ENCODE data around the gene RNASE7. TPM values are rescaled to one million over a fixed set of nuclear protein-coding genes. Genes with fewer than 3 reads are reported as not detected.
"Not testable (repeated sequence)": the region's sequence is repeated elsewhere in the genome, so short reads cannot be mapped to it uniquely, and the experiment has no call there.

RNASE7 gene, protein sequence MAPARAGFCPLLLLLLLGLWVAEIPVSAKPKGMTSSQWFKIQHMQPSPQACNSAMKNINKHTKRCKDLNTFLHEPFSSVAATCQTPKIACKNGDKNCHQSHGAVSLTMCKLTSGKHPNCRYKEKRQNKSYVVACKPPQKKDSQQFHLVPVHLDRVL
- total RNA-seq = not detected in 2 replicates

DNA sequence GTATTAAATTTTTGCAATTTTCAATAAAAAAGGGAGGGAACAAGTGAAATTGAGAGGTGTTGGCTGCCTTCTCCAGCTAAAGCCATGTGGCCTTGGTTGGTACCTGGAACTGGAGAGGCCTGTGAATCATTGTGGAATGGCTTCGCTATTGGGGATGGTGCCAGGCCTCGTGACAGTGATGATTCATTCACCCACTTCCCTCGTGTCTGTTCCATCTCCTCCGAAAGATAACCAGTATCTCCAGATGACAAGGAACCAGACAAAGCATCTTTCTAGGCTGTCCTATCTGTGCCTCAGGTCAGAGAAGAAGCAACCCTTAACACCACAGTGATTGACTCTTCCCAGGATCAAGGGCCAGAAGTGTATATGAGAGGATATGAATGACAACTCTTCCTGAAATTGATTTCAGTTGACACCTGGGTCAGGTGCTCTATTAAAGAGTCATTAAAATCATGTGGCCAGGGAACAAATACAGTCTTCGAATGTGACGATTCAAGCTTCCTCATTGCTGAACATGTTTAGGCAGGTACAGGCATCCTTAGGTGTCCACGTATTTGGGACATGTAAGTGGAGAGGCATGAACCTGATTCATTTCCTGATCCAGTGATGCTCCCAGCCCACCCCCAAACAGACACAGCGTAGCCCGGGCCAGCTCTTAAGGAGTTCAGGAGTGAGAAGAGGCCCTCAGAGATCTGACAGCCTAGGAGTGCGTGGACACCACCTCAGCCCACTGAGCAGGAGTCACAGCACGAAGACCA is at the start of gene RNASE7:
Gene RNASE7 (plus strand): TSS at position 687 of the 758 bp plus-strand sequence. CDS start 631 bp downstream, outside the sequence.
- intact Hi-C loops (cut with micrococcal nuclease) = no loop called here

DNA sequence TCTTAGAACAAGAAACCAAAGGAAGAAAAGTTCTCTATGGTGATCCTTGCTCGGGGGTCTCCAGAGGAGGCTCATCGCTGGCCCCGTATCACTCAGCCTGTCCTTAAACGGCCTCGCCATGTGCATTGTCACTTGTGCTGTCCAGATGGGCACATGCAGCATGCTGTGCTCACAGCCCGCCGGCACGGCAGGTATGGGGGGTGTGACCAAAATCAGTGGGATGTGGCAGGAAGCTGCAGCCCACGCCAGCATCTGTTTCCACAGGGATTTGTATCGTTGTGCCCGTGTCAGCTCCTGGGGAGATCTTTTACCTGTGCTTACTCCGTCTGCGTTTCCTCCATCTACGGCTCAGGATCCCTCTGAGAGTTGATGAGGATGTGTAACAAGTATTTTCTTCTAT is 45.6 kb upstream of the RNASE7 start:
- intact Hi-C loops (cut with micrococcal nuclease) = no loop called here

DNA sequence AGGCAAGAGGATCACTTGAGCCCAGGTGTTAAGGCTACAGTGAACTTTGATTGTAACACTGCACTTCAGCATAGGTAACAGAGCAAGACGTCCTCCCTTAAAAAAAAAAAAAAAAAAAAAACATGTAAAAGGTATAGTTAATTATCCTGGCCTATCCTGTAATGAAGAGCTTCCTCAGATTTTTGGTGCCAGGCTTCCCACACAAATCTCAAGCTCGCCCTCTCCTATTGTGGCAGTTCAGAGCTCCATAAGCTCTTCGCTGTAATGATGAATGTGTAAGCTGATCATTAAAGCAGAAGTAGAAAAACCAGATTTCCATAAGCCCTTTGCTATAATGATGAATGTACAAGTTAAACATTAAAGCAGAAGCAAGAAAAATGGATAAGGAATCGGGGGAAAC is 45.0 kb upstream of the RNASE7 start:
- intact Hi-C loops (cut with micrococcal nuclease) = no loop called here

DNA sequence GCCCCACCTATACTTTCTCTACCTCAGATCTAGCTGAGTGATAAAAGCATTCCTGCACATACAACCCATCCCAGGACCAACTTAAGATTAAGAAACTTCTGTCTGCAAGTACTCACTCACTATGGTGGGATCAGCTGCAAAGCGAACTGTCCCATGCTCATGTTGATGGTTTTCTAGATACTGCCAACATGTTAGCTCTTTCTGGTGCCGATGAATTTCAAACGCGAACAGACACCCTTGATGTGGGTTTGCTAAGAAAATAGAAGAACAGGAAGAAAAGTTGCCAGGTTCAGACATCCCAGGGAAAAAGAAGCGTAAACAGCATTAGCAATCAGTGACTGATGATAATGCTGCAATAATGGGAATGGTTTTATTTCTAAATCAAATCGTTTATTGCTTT is 44.6 kb upstream of the RNASE7 start:
- intact Hi-C loops (cut with micrococcal nuclease) = no loop called here

DNA sequence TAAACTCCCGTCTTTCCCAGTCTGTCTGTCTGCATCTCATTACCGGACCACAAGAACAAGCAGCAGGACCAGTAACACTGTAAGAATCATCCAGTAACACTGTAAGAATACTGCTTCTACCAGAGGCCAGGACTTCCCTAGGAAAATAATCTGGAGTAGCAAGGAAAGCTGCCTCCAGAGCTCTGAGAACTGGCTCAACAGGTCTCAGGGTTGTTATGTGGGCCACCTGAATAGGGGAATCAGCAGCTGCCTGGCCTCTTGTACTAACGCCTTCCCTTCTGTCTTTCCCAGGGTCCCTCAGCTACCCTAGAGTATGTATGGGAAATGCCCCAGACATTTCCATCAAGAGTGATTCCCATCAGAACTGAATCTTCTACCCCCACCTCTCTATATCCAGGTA is 44.0 kb upstream of the RNASE7 start:
- intact Hi-C loops (cut with micrococcal nuclease) = no loop called here

DNA sequence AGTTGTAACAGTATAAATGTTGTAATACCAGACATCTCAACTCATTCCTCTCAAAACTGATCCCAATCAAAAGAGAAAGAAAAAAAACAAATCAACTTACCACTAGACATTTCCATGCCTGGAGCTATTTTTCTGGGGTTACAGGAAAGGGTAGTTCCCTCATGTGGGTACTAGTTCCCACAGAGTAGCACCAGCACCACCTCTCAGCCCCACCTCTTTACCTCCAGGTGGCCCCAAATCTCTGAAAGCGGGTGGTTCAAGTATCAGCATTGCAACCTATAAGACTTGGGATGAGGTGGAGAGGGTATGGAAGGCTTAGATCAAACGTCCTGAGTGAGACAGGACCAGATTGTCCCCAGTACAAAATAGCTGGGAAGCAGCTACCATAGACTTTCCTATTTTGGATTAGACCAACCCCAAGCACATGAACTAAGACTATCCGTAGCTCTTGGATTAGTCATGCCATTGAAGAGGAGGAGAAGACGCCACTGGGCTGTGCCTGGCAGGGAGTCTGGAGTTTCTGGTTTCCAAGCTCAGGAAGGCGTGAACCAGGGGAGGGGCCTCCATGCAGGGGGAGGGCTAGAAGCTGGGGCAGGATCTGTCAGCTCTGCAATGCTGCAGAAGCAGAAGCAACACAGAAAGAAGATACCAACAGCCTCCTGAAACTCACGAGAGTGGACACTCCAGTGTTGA is 43.3 kb upstream of the RNASE7 start, which contains the start of gene SLC39A2:
Gene SLC39A2 (plus strand): TSS at position 620 of the 693 bp plus-strand sequence. CDS start 154 bp downstream, outside the sequence.
- intact Hi-C loops (cut with micrococcal nuclease) = no loop called here

DNA sequence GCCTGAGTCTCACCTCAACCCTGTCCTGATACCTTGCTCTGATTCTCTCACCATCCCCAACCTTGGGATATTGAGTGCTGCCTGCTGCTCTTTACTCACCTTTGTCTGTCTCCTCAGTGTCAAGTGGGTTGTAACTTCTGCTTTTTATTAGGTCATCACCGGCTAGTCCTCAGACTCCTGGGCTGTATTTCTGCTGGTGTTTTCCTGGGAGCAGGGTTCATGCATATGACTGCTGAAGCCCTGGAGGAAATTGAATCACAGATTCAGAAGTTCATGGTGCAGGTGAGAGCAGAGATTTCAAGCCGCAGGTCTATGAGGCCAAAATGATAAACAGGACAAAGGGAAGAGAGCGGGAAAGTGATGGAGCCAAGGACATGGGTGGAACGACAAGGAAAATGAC is 42.6 kb upstream of the RNASE7 start:
- intact Hi-C loops (cut with micrococcal nuclease) = no loop called here

DNA sequence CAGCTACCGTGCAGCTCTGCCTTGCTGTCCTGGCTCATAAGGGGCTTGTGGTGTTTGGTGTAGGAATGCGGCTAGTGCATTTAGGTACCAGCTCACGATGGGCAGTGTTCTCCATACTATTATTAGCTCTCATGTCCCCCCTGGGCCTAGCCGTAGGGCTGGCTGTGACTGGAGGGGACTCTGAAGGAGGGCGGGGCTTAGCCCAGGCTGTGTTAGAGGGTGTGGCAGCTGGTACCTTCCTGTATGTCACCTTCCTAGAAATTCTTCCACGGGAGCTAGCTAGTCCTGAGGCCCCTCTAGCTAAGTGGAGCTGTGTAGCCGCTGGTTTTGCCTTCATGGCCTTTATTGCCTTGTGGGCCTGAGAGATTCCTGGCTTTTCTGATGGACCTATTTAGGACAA is 40.9 kb upstream of the RNASE7 start:
- intact Hi-C loops (cut with micrococcal nuclease) = no loop called here

DNA sequence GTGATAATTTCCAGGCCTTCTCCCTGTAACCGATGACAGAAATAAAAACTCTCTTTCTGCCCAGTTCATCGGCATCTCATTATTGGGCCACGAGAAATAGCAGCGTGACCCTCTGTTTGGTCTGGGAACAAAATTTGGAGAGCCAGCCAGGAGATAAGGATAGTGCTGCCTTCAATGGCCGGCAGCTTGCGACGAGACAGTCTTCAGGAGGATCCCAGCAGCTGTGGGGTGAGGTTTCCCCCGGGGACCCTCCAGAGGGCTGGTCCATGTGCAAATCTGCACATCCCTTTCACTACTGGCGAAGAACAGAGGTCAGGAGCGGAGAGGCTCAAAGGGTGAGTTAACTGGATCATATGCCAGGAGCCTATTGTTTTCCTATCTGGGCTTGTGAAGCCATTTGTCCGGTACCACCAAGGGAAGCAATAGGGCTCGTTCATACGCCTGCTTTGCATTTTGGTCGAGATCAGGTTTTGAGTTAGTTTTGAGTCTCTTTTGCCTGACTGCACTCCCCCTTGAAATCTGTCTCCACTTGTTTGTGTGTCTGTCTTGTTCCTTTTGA is 38.3 kb upstream of the RNASE7 start:
- intact Hi-C loops (cut with micrococcal nuclease) = no loop called here

DNA sequence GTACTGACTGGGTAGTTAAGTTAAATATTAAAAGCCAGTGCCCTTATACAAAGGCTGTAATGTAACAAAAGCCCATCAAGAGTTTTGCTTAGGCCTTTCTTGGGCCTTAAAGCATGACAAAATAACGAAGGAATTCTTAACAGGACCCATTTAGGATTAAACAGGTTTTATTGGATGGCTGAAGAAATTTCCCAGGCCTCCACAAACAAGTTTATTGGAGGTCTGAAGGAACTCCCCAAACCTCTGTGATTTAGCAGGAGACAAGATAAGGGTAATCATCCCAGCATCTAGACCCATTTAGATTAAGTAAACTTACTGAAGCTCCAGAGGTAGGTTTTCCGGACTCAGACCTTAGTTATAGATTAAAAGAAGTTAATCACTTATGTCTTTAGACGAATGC is 32.4 kb upstream of the RNASE7 start:
- intact Hi-C loops (cut with micrococcal nuclease) = not testable (repeated sequence)

DNA sequence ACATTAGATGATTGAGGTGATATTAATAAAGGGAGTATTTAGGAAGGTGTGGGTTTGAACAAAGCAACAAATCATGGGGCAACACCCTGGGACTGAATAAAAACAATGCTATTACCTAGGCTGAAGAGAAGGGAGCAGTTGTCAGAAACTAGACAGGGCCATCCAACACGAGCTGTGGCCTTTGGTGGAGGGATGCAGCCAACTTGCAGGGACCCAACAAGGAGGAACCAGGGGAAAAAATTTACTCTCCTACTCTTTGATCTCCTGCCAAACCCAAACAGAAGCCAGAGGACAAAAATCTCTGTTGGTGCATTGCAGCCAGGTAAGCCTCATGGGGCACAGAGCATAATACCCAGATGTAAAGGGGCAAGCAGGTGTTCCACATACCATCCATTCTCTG is 31.0 kb upstream of the RNASE7 start:
- intact Hi-C loops (cut with micrococcal nuclease) = no loop called here

DNA sequence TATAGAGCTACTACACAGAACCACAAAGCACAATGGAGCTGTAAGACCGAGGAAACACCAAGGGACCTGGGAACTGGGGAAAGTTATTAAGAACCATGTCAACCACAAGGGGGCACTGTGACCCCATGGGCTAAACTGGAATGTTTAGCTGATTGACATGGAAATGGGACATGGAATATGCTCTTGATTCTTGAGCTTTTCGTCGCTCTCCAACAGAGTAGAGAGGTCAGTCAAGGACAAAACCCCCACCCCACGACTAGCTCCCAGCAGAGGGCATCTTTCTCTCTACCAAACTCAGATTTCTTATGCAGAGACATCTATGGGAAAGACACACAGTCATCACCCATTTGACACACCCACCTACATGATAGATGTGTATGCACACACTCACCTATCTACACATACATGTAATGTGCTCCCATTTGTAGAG is 27.4 kb upstream of the RNASE7 start:
- intact Hi-C loops (cut with micrococcal nuclease) = loop anchor here (1.0 kb wide), 3 partner anchors 26 to 93 kb away; no protein-coding TSS in a partner anchor

DNA sequence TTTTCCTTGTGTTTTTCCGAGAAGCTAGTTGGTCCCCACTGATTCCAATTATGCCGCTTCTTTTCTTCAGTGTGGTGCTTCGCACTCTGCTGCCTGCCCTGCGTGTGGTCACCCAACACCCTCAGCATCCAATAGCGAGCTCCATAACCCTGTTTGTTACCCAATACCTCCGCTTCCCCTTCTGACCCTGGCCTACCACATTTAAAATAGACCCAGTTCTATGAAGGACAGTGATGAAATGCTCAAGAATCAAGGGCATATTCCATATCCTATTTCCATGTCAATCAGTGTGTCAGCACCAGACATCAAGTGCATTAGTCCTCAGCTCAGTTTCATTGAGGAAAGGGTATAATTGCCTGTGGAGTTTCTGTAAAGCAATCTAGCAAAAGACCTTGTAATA is 26.9 kb upstream of the RNASE7 start:
- intact Hi-C loops (cut with micrococcal nuclease) = no loop called here

DNA sequence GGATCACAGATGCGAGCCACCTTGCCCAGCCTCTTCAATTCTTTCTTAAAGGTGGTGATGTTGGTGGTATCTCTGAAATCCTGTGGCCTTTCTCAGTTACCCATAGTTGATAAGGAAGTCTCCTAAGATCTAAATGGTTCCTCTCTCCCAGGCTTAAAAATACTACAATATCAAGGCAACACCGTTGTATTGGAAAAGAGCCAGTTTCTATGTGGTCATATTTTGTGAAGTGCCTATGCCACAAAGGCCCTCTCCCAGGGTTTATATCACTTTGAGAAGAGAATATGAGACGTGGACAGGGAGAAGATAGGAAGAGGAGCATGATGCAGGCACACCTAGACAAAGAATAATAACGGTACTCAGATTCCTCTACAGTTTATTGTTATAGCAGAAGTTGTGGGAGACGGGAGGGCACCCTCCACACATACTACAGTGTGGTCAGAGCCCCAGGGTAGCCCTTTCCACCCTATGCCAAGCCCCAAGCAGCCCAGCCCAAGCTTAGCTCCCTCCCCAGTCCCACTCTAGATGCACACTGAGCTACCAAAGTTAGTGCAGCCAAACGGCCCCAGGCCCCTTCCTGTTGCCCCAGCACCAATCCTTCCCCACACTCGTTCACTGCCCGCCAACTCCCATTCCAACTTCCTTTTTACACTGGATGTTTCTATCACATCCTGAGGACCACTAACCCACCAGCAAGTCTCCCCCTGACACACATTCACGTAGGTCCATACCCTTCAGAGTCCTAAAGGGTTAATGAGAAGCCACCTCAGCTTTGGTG is 25.6 kb upstream of the RNASE7 start:
- intact Hi-C loops (cut with micrococcal nuclease) = no loop called here

DNA sequence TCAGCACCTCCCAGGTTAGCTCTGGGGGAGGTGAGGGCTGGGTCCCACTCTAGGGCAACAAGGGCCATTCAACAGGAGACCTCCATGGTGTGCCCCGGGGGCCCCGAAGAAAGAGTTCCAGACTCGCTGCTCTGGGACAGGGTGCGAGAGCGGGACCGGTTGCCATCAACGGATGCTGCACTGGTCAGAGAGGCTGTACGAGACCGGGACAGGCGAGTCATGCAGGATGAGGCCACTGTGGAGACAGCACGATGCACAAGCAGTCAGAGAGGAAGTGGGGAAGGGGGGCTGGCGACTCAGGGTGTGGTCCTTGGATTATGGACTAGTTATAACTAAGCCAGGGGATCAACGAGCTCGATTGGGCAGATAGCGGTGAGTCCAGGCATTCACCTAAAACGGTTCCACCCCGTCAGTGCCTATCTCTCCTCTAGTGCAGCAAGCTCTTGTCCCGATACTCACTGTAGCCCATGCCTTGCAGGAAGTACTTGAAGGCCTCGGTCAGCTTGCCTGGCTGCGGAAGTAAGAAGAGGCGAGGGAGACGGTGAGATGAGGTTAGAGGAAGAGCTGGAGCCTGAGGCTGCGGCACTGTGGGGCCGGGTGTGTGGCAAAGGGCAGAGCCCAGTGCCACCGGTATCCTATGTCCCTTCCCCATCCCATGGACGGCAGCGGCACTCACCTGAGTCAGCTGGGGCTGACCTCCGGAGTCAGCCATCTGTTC is 24.5 kb upstream of the RNASE7 start:
- intact Hi-C loops (cut with micrococcal nuclease) = no loop called here

DNA sequence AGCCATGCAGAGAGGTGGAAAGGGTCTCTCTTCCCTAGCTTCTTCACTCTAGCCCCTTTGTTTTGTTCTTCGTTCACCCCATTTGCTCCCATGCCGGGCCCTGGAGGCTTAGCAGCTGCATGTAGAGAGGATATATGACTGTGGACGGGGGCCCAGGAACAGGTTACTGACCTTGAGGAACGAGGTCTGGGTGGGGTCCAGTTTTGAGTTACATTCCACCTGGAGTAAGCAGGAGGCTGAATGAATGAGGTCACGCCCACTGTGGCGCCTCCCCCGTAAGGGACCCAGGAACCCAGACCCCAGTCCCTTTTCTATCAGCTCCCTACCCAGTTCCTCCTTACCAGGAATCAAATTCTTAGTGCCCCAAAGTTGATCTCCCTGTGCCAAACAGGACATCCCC is 23.9 kb upstream of the RNASE7 start:
- intact Hi-C loops (cut with micrococcal nuclease) = no loop called here

DNA sequence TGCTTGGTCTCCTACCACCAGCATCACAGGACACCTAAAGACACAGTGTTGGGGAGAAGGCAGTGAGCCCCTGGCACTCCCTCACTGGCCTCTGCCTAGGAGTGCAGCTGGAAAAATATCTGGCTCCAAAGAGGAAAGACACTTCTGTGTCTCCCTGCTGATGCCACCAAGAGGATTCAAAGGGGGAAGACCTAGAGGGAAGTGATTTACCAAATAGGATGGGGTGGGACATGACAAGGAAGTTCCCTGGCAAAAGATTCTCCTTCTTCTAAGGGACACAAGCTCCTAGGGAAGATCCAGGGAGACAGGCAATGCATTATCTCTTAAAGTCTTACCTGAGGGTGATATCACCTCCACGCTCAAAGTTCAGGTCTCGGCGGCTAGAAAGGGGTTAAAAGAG is 23.4 kb upstream of the RNASE7 start:
- intact Hi-C loops (cut with micrococcal nuclease) = no loop called here

DNA sequence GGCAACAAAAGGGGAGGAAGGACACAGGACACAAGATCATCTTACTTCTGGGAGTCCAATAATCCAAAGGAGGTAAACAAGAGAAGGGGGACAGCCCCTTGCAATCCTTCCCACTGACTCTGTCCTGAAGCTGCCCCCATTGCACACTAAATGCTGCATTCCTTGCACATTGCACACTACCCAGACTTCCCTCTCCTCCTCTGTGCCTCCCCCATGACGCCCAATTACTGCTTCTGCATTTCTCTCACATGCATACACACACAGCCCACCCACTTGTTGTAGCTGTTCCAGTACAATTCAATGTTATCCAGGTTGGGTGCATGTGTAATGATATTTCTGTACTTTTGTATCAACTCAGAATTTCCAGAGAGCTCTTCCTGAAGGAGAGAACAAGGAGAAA is 22.8 kb upstream of the RNASE7 start:
- intact Hi-C loops (cut with micrococcal nuclease) = no loop called here

DNA sequence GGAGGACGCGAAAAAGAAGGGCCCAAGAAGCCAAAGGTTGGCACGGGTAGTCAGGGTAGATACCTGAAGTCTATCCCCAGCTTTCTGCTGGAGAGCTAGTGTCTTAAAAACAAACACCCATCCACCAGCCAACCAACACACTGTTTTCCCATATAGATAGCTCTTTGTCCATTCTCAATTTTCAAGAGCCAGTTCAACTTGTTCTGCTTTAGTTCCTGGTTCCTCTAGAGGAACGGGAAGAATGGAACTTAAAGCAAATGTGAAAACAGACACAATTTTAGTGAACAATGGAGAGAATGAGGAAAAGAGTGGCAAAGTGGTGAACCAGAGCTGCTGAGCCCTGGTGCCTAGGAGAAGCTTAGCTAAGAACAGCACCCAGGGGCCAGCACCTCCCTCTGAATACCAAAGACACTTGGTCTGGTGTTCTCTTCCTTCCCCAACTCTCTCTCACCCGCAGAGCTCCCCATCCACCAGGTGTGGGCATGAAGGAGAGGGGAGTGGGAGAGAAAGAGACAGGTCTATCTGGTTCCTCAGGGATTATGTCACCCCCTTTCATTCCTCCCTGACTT is 21.1 kb upstream of the RNASE7 start:
- intact Hi-C loops (cut with micrococcal nuclease) = loop anchor here (5.0 kb wide), 1 partner anchor 51 kb away; the partner anchor contains the start of gene ARHGEF40

DNA sequence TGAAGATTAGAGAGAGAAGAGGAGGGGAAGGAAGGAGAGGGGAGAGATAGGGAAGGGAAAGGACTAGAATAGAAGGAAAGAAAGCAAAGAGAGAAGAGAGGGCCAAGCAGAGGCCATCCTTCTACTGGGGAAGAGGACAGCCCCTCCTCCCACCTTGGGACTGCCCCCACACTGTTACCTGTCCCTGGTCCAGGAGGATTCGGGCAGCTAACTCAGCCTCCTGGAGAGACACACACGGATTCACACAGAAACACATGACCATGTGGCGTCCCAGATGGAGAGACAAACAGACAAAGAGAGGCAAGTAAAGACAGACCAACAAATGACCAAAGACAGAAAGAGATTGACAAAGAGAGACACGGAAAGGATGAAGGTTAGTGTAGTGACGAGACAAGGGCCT is 19.5 kb upstream of the RNASE7 start:
- intact Hi-C loops (cut with micrococcal nuclease) = loop anchor here (5.0 kb wide), 1 partner anchor 50 kb away; the partner anchor contains the start of gene ARHGEF40

All from T-helper 1 cell treated with Interleukin-12 subunit alpha and Interleukin-12 subunit beta and Interleukin-4 antibody, amounts not matched to agents 30 ng/mL and 1 ng/mL, for 36 hours (primary cell).